ENCODE data around the gene ARHGAP25.

Gene ARHGAP25

GRCh38 chr2:68764806-68765311 lies 30.2 kb downstream of the ARHGAP25 start:
- Histone ChIP-seq H3K27ac (ENCODE audit: low read depth, low read length) (no peak overlapping the region), H3K27me3 (ENCODE audit: control insufficient read depth in 5 of 5, insufficient read depth in 4 of 5, low read length in 5 of 5) (no peaks in the 10 kb centered on the region), H3K4me1 (ENCODE audit: control insufficient read depth in 5 of 5, insufficient read depth in 5 of 5, low read length in 5 of 5) (peaks cover 4 to 59% (median 44%) of the 10 kb centered on the region in 5 donors), H3K9ac (ENCODE audit: low read length in 5 of 5) (peak overlapping the region in 1 of 5 donors; percentile 25), H3K36me3 (ENCODE audit: control insufficient read depth in 5 of 5, insufficient read depth in 5 of 5, low read length in 5 of 5) (no peaks in the 10 kb centered on the region), H3K4me3 (ENCODE audit: low read depth in 1 of 5, low read length in 5 of 5) (peak overlapping the region in 3 of 5 donors; percentile 30 to 36 (median 32)), H3K9me3 (ENCODE audit: control insufficient read depth in 5 of 5, low read length in 5 of 5) (no peaks in the 10 kb centered on the region)

DNA sequence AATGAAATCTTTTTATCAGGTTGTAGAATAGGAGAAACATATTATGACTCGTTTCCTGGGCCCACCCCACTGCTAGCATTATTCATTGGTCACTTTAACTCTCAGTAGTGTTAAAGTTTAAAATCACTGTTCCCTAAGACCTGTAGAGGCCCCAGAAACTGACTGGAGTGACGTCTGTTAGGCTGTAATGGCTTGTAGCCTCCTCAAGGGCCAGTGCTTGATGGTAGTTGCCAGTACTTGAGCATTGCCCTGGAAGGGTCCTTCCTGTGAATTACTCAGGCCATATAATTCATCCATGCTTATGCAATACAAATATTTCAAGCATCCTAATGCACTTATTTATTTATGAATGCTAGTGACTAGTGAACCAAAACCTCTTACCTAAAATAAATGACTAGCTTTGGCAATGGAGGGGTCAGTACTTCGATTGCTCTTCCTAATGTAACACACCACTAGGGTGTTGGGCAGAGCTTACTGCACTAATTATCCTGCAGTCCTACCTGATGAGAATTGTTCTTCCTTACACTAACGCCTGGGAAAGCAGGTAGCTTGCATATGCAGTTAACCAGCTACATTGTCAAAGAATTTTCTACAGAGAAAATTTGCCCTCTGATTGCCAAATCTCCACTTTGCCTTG lies 31.2 kb downstream of the ARHGAP25 start:
- Histone ChIP-seq H3K27me3 (ENCODE audit: control insufficient read depth in 5 of 5, insufficient read depth in 4 of 5, low read length in 5 of 5) (no peaks in the 10 kb centered on the region), H3K27ac (ENCODE audit: low read depth, low read length) (peak overlapping the region; percentile 9), H3K36me3 (ENCODE audit: control insufficient read depth in 5 of 5, insufficient read depth in 5 of 5, low read length in 5 of 5) (no peaks in the 10 kb centered on the region), H3K4me1 (ENCODE audit: control insufficient read depth in 5 of 5, insufficient read depth in 5 of 5, low read length in 5 of 5) (peaks cover 4 to 68% (median 46%) of the 10 kb centered on the region in 5 donors), H3K4me3 (ENCODE audit: low read depth in 1 of 5, low read length in 5 of 5) (no peak overlapping the region), H3K9ac (ENCODE audit: low read length in 5 of 5) (no peak overlapping the region), H3K9me3 (ENCODE audit: control insufficient read depth in 5 of 5, low read length in 5 of 5) (no peaks in the 10 kb centered on the region)

- H3K9me3 ChIP-seq (ENCODE audit: control insufficient read depth in 5 of 5, low read length in 5 of 5): no peaks in the 10 kb centered on the region
- H3K36me3 ChIP-seq (ENCODE audit: control insufficient read depth in 5 of 5, insufficient read depth in 5 of 5, low read length in 5 of 5): no peaks in the 10 kb centered on the region
- no peaks in the 10 kb centered on the region for H3K27me3 ChIP-seq (ENCODE audit: control insufficient read depth in 5 of 5, insufficient read depth in 4 of 5, low read length in 5 of 5)
- no peak overlapping the region for H3K4me3 ChIP-seq (ENCODE audit: low read depth in 1 of 5, low read length in 5 of 5)
- H3K27ac ChIP-seq (ENCODE audit: low read depth, low read length): peak overlapping the region; percentile 9
- H3K9ac ChIP-seq (ENCODE audit: low read length in 5 of 5): no peak overlapping the region
- peaks cover 7 to 74% (median 52%) of the 10 kb centered on the region in 5 donors for H3K4me1 ChIP-seq (ENCODE audit: control insufficient read depth in 5 of 5, insufficient read depth in 5 of 5, low read length in 5 of 5)
Measured at GRCh38 chr2:68766376-68766845, 31.8 kb downstream of the ARHGAP25 start.

DNA sequence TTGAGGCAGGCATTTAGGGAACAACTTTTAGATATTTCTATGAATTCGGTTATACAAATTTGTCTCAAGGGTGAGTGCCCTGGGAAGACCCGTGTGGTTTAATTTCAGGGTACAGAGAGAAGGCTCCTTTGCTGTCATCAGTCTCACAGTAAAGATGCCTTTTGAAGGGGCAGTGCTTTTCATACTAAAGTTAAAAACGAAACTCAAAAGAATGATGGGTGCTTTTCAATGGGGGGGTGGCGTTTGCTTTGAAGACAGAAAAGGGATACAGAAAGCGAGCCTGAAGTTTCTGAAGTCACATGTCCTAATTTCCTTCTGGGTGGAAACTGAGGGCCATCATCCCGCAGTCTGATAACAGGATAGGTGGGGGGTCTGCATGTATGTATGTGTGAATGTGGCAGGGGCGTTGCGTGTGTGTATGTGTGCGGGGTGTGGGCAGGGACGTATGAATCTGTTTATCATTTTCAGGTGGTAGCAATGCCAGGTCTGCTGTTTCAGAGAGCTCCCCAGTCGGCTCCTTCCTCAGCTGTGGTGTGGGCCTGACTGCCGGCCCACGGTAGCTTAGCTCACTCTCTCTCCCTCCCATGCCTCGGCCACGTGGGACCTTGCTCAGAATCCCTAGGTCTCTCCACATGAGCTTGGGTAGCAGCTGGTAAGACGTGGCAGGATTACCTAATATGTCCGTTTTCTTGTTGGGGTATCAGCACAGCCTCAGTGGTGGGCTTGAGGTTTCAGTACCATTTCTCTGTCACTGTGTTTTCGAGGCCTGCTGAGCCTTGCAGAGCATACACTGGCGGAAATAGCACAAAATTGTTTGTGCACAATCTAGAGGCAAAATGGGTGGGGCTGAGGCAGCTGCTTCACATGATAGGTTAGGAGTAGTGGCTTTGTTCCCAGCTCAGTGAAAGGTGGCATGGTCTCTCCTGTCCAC lies 32.7 kb downstream of the ARHGAP25 start:
- Histone ChIP-seq H3K4me3 (ENCODE audit: low read depth in 1 of 5, low read length in 5 of 5) (no peak overlapping the region), H3K4me1 (ENCODE audit: control insufficient read depth in 5 of 5, insufficient read depth in 5 of 5, low read length in 5 of 5) (peaks cover 8 to 82% (median 56%) of the 10 kb centered on the region in 5 donors), H3K36me3 (ENCODE audit: control insufficient read depth in 5 of 5, insufficient read depth in 5 of 5, low read length in 5 of 5) (no peaks in the 10 kb centered on the region), H3K9ac (ENCODE audit: low read length in 5 of 5) (no peak overlapping the region), H3K27me3 (ENCODE audit: control insufficient read depth in 5 of 5, insufficient read depth in 4 of 5, low read length in 5 of 5) (no peaks in the 10 kb centered on the region), H3K9me3 (ENCODE audit: control insufficient read depth in 5 of 5, low read length in 5 of 5) (no peaks in the 10 kb centered on the region), H3K27ac (ENCODE audit: low read depth, low read length) (no peak overlapping the region)

DNA sequence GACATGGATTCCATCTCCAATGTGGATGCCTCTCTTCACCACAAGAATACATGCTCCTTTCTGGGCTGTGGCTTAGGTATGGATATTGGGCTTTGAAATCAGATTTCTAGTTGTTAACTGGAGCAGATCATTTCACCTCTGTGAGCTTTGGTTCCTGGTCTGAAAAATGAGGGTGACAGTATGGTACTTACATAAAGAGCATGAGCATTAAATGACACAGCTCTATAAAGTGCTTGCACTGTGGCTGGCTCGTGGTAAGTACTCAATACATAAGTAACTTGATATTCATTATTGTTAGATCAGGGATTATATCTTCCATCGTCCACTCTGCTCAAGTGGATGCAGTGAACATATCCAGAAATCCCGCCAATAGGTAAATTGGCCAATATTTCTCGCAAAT lies 33.4 kb downstream of the ARHGAP25 start:
- H3K4me3 ChIP-seq (ENCODE audit: low read depth in 1 of 5, low read length in 5 of 5): no peak overlapping the region
- no peaks in the 10 kb centered on the region for H3K27me3 ChIP-seq (ENCODE audit: control insufficient read depth in 5 of 5, insufficient read depth in 4 of 5, low read length in 5 of 5)
- no peak overlapping the region for H3K9ac ChIP-seq (ENCODE audit: low read length in 5 of 5)
- H3K4me1 ChIP-seq (ENCODE audit: control insufficient read depth in 5 of 5, insufficient read depth in 5 of 5, low read length in 5 of 5): peaks cover 8 to 76% (median 51%) of the 10 kb centered on the region in 5 donors
- no peak overlapping the region for H3K27ac ChIP-seq (ENCODE audit: low read depth, low read length)
- H3K9me3 ChIP-seq (ENCODE audit: control insufficient read depth in 5 of 5, low read length in 5 of 5): no peaks in the 10 kb centered on the region
- H3K36me3 ChIP-seq (ENCODE audit: control insufficient read depth in 5 of 5, insufficient read depth in 5 of 5, low read length in 5 of 5): no peaks in the 10 kb centered on the region

- Histone ChIP-seq H3K9ac (ENCODE audit: low read length in 5 of 5) (no peak overlapping the region), H3K4me3 (ENCODE audit: low read depth in 1 of 5, low read length in 5 of 5) (no peak overlapping the region), H3K36me3 (ENCODE audit: control insufficient read depth in 5 of 5, insufficient read depth in 5 of 5, low read length in 5 of 5) (no peaks in the 10 kb centered on the region), H3K27me3 (ENCODE audit: control insufficient read depth in 5 of 5, insufficient read depth in 4 of 5, low read length in 5 of 5) (no peaks in the 10 kb centered on the region), H3K9me3 (ENCODE audit: control insufficient read depth in 5 of 5, low read length in 5 of 5) (no peaks in the 10 kb centered on the region), H3K27ac (ENCODE audit: low read depth, low read length) (no peak overlapping the region), H3K4me1 (ENCODE audit: control insufficient read depth in 5 of 5, insufficient read depth in 5 of 5, low read length in 5 of 5) (peaks cover 8 to 74% (median 47%) of the 10 kb centered on the region in 5 donors)
Measured at GRCh38 chr2:68768461-68768860, 33.9 kb downstream of the ARHGAP25 start.

DNA sequence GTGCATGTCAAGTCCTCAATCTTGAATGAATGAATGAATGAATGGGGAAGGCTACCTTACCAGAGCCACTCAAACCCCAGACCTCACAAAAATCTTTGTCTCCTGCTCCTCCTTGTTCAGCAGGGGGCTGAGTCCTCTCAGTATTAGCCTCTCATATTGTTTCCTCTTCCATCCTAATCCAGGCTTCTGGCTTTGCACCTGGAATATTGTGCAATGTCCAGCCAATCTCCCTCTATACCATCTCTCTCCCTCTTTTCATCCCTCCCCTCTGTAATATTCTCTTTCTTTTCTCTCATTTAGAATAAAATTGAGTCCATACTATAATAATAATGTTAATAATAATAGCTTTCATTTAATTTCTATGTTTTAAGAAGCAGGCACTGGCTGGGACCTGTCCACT lies 34.3 kb downstream of the ARHGAP25 start:
- peaks cover 8 to 71% (median 44%) of the 10 kb centered on the region in 5 donors for H3K4me1 ChIP-seq (ENCODE audit: control insufficient read depth in 5 of 5, insufficient read depth in 5 of 5, low read length in 5 of 5)
- H3K27ac ChIP-seq (ENCODE audit: low read depth, low read length): no peak overlapping the region

GRCh38 chr2:68769586-68770270 lies 35.1 kb downstream of the ARHGAP25 start:
- Histone ChIP-seq H3K4me1 (ENCODE audit: control insufficient read depth in 5 of 5, insufficient read depth in 5 of 5, low read length in 5 of 5) (peaks cover 8 to 71% (median 42%) of the 10 kb centered on the region in 5 donors), H3K9ac (ENCODE audit: low read length in 5 of 5) (no peak overlapping the region)

More for the DNA sequence above, 34.3 kb downstream of the ARHGAP25 start:
- Histone ChIP-seq H3K9me3 (ENCODE audit: control insufficient read depth in 5 of 5, low read length in 5 of 5) (no peaks in the 10 kb centered on the region), H3K27me3 (ENCODE audit: control insufficient read depth in 5 of 5, insufficient read depth in 4 of 5, low read length in 5 of 5) (no peaks in the 10 kb centered on the region), H3K36me3 (ENCODE audit: control insufficient read depth in 5 of 5, insufficient read depth in 5 of 5, low read length in 5 of 5) (no peaks in the 10 kb centered on the region), H3K4me3 (ENCODE audit: low read depth in 1 of 5, low read length in 5 of 5) (no peak overlapping the region), H3K9ac (ENCODE audit: low read length in 5 of 5) (no peak overlapping the region)

DNA sequence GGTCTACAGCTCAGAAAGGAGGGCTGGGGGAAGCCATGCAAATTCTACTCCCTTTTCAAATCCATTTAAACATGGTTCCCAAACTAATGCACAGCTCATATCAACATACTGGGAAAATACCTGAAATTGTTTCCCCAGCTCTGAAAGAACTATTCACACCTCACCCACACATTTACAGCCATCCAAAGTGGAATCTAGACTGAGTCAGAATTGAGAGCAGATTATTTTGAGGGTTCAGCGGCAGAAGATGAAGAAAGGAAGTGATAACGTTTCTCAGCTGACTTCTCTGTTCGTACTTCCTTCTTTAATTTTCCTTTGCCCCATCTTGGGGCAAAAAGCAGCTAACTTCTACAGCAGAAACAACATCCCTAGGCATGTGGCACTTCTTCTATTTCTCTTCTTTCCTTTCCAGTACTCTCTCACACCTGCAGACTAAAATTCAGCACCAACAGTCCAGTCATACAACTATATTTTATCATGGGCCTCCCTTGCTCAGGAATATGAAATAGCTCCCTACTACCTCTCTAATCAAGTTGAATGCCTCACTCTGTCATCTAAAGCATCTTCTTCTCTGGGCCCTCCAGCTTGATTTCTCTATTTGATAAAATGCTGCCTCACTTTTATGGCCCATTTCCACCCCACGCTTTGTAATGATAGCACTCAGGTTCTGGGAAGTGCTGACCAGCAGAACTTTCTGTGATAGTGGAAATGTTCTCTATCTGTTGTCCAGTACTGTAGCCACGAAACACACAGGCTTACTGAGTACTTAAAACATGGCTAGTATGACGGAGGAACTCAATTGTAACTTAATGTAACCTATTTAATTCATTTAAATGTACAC lies 35.9 kb downstream of the ARHGAP25 start:
- Histone ChIP-seq H3K4me3 (ENCODE audit: low read depth in 1 of 5, low read length in 5 of 5) (no peak overlapping the region), H3K9ac (ENCODE audit: low read length in 5 of 5) (no peak overlapping the region), H3K27me3 (ENCODE audit: control insufficient read depth in 5 of 5, insufficient read depth in 4 of 5, low read length in 5 of 5) (no peaks in the 10 kb centered on the region), H3K27ac (ENCODE audit: low read depth, low read length) (peak overlapping the region; percentile 54), H3K9me3 (ENCODE audit: control insufficient read depth in 5 of 5, low read length in 5 of 5) (no peaks in the 10 kb centered on the region), H3K4me1 (ENCODE audit: control insufficient read depth in 5 of 5, insufficient read depth in 5 of 5, low read length in 5 of 5) (peaks cover 8 to 75% (median 41%) of the 10 kb centered on the region in 5 donors), H3K36me3 (ENCODE audit: control insufficient read depth in 5 of 5, insufficient read depth in 5 of 5, low read length in 5 of 5) (no peaks in the 10 kb centered on the region)

More at GRCh38 chr2:68769586-68770270, 35.1 kb downstream of the ARHGAP25 start:
- H3K36me3 ChIP-seq (ENCODE audit: control insufficient read depth in 5 of 5, insufficient read depth in 5 of 5, low read length in 5 of 5): no peaks in the 10 kb centered on the region
- H3K27ac ChIP-seq (ENCODE audit: low read depth, low read length): no peak overlapping the region
- H3K27me3 ChIP-seq (ENCODE audit: control insufficient read depth in 5 of 5, insufficient read depth in 4 of 5, low read length in 5 of 5): no peaks in the 10 kb centered on the region
- H3K4me3 ChIP-seq (ENCODE audit: low read depth in 1 of 5, low read length in 5 of 5): no peak overlapping the region
- H3K9me3 ChIP-seq (ENCODE audit: control insufficient read depth in 5 of 5, low read length in 5 of 5): no peaks in the 10 kb centered on the region

Measured in subcutaneous abdominal adipose tissue (tissue), 5 donors.